Right cardiac atrium (tissue), 5 donors: Measurements from ENCODE around the gene ENDOV. TPM values are rescaled to one million over a fixed set of nuclear protein-coding genes. Genes with fewer than 3 reads are reported as not detected.

Experiments used
- ATAC-seq, 2 donors: fragments of 200-7000 bp; cut with Tn5 transposase; one replicate each; pipeline versions ENCODE4 v1.8.0 to v1.9.1; 2020; ENCODE audit warnings: moderate library complexity in 2 of 2, mild to moderate bottlenecking in 1 of 2
- DNase-seq, 3 donors: peaks; one replicate each; pipeline ENCODE4 v3.0.0-alpha.2; 2020
- H3K27ac ChIP-seq: one replicate; pipeline ENCODE4 v1.5.1; 2013; ENCODE audit warnings: mild to moderate bottlenecking, low read length, control low read depth, moderate library complexity
- H3K27me3 ChIP-seq: one replicate; pipeline ENCODE4 v1.6.1; 2013; ENCODE audit not compliant: control insufficient read depth, insufficient read depth
- H3K4me1 ChIP-seq: one replicate; pipeline ENCODE4 v1.6.1; 2013; ENCODE audit warnings: low read length; ENCODE audit not compliant: control insufficient read depth, insufficient read depth
- H3K4me3 ChIP-seq: one replicate; pipeline ENCODE4 v1.5.1; 2013; ENCODE audit warnings: low read length, control low read depth
- H3K9me3 ChIP-seq: one replicate; pipeline ENCODE4 v1.6.1; 2013; ENCODE audit warnings: low read length; ENCODE audit not compliant: control insufficient read depth
- WGBS: extraction: QIAGEN DNeasy Blood & Tissue Kit; methylation state at CpG from one replicate; pipeline ENCODE4 v1.1.7; 2013; 5-methylcytosine and 5-hydroxymethylcytosine counted together
- intact Hi-C, 4 donors: fragments of 100-400 bp; cut with DNase I; formaldehyde crosslinking; loops; one replicate each; pipeline versions ENCODE4 v1.11.0 to v1.14.0; 2022 to 2023
- polyA plus RNA-seq: library from polyadenylated mRNA; stranded (reverse); fragments of 200-250 nt; gene quantifications from one replicate; pipeline ENCODE4 v1.2.3, GENCODE V29; 2013
- total RNA-seq, 4 donors: library from RNA; stranded (reverse); fragmentation: NEBNext Ultra II Directional; extraction: Animal tissue kit (Norgen Biotek cat#: 25700); gene quantifications; one replicate each; pipeline ENCODE4 v1.2.1, GENCODE V29; 2021
- donor health status: healthy with polysubstance abuse.
- donor health status: DM: no; HTN: yes; CAD: no.
- donor health status: DM: no; HTN: no; CAD: no.
- donor health status: DM: no; HTN: yes; CAD: no; lungs with severe emphysema.
- donor health status: DM: yes; HTN: yes; CAD: no.

ENDOV gene
- total and polyA plus RNA-seq, 5 donors = 7.8 to 12.1 (median 9.6) TPM

DNA sequence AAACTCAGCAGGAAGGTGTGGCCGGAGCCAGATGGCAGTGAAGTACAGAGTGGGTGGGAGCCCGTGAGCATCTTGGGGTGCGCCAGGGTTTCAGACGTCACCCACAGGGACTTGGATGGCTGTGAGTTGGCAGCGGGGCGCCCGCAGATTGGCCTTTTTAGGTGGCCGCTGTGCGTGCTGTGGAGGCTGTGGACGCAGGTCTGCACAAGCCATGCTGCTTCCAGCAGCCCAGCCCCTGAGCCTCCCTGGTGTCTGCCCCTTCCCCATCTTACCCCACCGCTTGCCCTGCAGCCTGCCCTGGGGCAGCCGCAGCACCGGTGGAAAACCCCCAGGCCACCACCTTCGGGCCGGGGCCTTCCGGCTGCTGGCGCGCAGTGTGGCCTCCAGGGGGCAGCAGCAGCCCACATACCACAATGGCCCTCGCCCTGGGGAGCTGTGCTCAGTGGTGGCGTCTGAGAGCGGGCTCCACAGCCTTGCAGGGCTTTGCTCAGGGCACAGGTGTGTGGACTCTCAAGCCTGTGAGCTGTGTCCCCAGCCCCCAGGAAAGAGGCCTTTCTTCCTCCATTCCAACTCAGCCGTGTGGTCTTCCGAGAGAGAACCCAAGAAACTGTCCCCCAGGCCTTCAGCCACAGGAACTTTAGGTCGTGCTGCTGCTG, 11.8 kb downstream of the ENDOV start:
- no peaks in the 10 kb centered on the region for H3K27me3 ChIP-seq
- H3K4me3 ChIP-seq = no peak overlapping the region
- ATAC-seq (peak; percentile 71 to 77), DNase-seq (peak; percentile 72 to 88 (median 88))
- H3K9me3 ChIP-seq = no peaks in the 10 kb centered on the region
- no peak overlapping the region for H3K27ac ChIP-seq
- intact Hi-C loops = loop anchor here in 3 of 4 donors (5.0 to 10.0 kb wide), 3 partner anchors 146 to 678 kb away; no protein-coding TSS in a partner anchor
- H3K4me1 ChIP-seq = no peaks in the 10 kb centered on the region
- 39% methylated on average over 24 of the region's 24 CpGs for WGBS

DNA sequence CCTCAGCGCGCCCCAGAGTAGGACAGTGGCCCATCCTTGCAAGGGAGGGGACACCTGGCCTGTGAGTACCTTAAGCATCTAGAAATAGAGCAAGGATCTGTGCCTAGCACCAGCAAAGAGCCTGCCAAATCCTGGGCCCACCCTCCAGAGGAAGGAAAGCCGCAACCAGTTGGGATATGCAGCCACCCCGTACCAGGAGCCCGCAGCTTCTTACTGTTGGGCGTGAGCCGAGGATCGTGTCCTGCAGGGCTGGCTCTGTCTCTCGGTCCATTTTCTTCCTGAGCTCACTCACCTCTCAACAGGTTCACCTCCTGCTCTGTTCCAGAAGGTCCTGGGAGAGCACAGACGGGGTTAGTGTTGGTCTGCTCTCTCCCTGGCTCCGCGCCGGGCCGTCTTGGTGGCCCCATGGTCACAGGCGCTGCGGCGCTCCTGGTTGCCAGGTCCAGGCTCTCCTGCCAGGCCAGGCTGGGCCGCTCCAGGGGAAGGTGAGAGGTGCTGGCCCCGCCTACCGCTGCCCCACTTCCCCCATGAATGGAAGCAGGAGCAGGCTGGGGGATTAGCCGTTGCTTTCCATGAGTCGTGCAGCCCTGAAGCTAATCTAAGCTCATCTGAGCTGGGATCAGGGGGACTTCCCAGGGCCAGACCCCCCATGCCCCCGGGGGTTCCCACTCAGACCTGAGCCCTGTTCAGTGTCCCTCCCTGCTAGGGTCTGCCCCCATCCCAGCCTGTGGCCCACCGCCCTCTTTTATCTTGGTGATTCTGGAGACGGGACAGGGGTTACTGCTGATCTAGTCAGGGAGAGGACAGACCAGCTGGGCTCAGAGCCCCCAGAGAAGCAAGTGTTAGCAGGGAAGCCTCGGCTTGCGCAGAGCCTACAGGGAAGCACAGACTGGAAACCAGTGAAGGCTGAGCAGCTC, 12.7 kb downstream of the ENDOV start:
- Histone ChIP-seq H3K27me3 (no peaks in the 10 kb centered on the region), H3K4me1 (no peaks in the 10 kb centered on the region), H3K9me3 (no peaks in the 10 kb centered on the region), H3K27ac (no peak overlapping the region), H3K4me3 (no peak overlapping the region)
- intact Hi-C loops = loop anchor here in 3 of 4 donors (5.0 to 10.0 kb wide), 3 partner anchors 145 to 677 kb away; no protein-coding TSS in a partner anchor
- DNase-seq = peak in 1 of 3 donors; percentile 64
- no peak for ATAC-seq
- 86% methylated on average over 27 of the region's 27 CpGs for WGBS

DNA sequence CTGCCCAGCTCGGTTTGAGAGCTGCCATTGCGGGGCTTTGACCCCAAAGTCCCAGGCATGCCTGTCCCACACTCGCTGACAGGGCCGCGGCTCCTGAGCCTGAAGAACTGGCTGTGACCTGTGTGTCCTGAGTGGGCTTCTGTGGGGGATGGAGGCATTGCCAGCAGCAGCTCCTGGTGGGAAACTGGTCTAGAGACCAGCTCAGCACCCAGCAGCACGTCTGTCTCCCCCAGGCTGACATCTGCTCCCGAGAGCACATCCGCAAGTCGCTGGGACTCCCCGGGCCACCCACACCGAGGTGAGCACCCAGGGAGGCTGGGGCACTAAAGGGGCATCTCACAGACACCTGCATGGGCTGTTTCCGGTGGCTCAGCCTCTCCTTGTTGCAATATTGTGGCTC, 13.4 kb downstream of the ENDOV start:
- Histone ChIP-seq H3K27me3 (no peaks in the 10 kb centered on the region), H3K27ac (no peak overlapping the region), H3K4me3 (no peak overlapping the region), H3K9me3 (no peaks in the 10 kb centered on the region), H3K4me1 (no peaks in the 10 kb centered on the region)
- intact Hi-C loops = loop anchor here in 3 of 4 donors (5.0 to 10.0 kb wide), 3 partner anchors 144 to 676 kb away; no protein-coding TSS in a partner anchor
- DNase-seq (no peak), ATAC-seq (no peak)
- 92% methylated on average over 12 of the region's 12 CpGs for WGBS

DNA sequence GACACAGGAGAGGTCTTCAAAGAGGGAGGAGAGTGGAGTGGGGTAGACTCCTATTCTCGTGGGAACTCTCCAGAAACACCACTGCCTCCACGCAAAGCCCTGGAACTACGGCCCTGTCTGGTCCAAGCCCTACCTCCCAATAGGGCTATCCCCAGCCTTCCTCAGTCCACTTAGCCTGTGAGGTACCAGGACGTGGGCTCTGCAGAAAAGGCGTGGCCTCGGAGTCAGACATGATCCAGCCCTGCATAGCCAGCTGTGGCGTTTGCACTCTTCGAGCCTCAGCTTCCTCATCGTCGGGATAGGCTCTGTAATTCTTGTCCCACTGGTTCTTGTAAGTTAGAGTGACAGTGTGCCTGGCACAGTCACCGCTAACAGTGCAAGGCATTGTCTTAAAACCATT, 13.8 kb downstream of the ENDOV start:
- no peak overlapping the region for H3K4me3 ChIP-seq
- no peak for ATAC-seq
- no peaks in the 10 kb centered on the region for H3K27me3 ChIP-seq
- H3K4me1 ChIP-seq = no peaks in the 10 kb centered on the region
- 89% methylated on average over 11 of the region's 11 CpGs for WGBS
- no peak for DNase-seq
- intact Hi-C loops = loop anchor here in 3 of 4 donors (5.0 to 10.0 kb wide), 3 partner anchors 144 to 676 kb away; no protein-coding TSS in a partner anchor
- no peak overlapping the region for H3K27ac ChIP-seq
- H3K9me3 ChIP-seq = no peaks in the 10 kb centered on the region

DNA sequence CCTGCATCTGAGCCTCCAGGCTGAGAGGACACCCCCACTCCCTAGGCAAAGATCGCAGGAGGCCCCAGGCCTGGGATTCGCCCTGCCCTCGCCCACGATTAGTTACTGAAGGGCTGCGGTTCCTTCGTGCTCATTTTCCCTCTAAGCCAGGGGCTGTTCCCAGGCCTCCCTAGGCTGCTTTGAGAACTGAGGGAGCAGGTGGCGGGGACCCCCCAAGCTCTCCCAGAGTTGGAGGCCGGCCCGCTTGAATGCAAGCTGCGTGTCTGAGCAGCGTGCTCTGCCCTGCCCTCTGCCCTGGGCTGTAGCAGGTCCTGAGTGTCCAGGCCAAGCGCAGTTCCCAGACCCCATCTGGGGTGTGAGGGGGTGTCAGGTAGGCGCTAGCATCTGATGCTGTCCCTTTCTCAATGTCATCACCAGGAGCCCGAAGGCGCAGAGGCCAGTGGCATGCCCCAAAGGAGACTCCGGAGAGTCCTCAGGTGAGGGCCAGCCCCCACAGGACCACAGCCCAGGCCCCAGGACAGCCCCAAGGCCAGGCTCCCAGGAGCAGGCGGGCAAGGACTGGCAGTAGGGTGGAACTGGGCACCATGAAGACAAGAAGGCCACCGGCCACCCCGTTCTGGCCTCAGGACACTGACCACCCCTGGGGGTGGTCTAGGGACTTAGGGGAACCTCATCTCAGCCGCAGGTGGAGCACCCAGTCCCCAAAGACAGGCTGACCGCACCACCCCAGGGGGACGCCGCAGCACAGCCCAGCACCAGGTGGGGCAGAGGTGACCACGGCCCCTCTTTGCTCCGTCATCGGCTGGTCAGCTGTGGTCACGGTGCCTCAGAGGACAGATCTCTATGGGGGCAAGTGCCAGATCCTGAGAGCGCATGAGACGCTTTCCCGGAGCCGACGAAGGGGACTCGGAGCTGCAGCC, 14.6 kb downstream of the ENDOV start:
- ATAC-seq = no peak
- DNase-seq = peak in 1 of 3 donors; percentile 51
- Histone ChIP-seq H3K27ac (no peak overlapping the region), H3K4me3 (no peak overlapping the region), H3K9me3 (no peaks in the 10 kb centered on the region), H3K27me3 (no peaks in the 10 kb centered on the region), H3K4me1 (no peaks in the 10 kb centered on the region)
- intact Hi-C loops = loop anchor here in 3 of 4 donors (5.0 to 10.0 kb wide), 4 partner anchors 143 to 675 kb away; no protein-coding TSS in a partner anchor
- 94% methylated on average over 33 of the region's 33 CpGs for WGBS

DNA sequence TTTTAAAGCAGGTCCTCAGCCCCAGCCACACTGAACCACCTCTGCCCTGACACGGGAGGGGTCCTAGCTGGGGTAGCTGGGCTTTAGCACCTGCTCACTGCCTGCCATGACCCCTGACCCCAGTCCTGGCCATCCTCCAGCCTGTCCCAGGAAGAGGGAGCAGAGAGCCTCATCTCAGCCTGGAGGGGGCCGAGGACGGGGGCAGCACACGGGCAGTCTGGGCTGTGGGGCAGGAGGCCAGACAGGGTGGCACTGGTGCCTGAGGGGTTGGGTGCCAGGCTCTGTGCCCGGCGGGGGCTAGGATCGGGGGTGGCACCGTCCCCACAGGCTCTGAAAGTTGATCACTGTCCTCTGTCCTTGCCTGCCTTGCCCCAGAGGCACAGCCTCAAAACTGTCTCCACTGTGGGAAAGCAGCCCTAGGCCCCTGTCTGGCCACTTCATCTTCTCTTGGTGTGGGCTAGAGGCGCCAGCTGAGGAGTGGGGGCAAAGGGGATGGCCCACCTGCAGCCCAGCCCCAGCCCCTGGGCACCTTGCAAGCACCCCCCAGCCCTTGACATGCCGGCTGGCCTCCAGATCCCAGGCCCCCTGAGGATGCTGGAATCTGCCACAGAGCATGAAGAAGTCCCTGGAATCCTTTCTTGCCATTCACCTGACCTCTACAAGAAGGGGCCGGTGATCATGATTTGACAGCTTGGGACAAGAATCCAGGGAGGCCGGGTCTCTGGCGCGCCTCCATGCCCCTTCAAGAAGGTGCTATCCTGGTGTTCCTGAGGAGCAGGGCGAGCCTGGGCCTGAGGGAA, 15.7 kb downstream of the ENDOV start:
- DNase-seq (peak in 2 of 3 donors; percentile 12 to 32), ATAC-seq (no peak)
- WGBS = 91% methylated on average over 15 of the region's 15 CpGs
- intact Hi-C loops = loop anchor here in 1 of 4 donors (10.0 kb wide), 1 partner anchor 144 kb away; no protein-coding TSS in a partner anchor
- Histone ChIP-seq H3K4me1 (no peaks in the 10 kb centered on the region), H3K4me3 (no peak overlapping the region), H3K9me3 (no peaks in the 10 kb centered on the region), H3K27me3 (no peaks in the 10 kb centered on the region), H3K27ac (no peak overlapping the region)

DNA sequence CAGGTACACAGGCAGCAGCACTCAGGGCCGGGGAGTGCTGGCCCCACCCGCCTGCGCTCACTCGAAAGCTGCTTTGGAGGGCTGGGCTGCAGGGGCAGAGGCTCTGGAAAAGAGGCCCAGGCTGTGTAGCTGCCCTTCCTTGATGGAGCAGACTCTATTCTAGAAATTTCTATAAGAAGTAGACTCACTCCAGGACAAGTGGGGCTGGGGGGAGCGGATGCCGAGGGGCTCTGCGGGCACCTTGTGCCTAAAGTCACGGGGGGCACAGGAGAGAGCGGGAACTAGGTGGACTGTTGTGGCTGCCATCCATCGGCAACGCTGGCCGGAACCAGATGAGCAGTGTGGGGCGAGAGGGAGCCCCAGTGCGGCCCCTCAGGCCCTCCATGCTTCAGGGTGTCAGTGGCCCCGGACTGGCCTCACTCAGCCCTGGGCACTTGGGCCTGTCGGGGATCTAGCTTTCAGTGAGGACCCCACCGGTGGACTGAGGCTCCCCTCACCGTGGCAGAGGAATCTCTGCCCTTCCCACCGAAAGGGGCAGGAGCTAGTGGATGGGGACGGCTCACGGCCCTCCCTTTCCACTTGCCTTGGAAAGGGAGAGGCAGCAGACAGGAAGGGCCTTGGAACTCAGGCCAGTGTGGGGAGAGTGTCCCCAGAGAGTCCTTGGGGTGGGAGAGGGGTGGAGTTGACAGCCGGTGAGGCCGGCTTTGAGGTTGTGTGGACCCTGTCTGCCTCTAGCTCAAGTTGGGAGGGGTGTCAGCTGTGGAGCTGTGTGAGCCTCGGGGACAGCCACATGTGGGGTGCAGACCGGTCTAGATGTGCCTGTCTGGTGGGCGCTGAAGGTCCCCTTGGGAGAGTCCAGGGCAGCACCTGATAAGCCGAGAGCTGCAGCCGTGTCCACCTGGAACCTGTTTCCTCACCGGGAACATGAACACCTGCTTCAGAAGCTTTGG, 16.6 kb downstream of the ENDOV start:
- no peaks in the 10 kb centered on the region for H3K4me1 ChIP-seq
- no peaks in the 10 kb centered on the region for H3K9me3 ChIP-seq
- DNase-seq (peak in 2 of 3 donors; percentile 4 to 39), ATAC-seq (no peak)
- H3K27ac ChIP-seq = no peak overlapping the region
- no peaks in the 10 kb centered on the region for H3K27me3 ChIP-seq
- no peak overlapping the region for H3K4me3 ChIP-seq
- intact Hi-C loops = loop anchor here in 1 of 4 donors (10.0 kb wide), 1 partner anchor 143 kb away; no protein-coding TSS in a partner anchor
- WGBS = 88% methylated on average over 29 of the region's 29 CpGs

DNA sequence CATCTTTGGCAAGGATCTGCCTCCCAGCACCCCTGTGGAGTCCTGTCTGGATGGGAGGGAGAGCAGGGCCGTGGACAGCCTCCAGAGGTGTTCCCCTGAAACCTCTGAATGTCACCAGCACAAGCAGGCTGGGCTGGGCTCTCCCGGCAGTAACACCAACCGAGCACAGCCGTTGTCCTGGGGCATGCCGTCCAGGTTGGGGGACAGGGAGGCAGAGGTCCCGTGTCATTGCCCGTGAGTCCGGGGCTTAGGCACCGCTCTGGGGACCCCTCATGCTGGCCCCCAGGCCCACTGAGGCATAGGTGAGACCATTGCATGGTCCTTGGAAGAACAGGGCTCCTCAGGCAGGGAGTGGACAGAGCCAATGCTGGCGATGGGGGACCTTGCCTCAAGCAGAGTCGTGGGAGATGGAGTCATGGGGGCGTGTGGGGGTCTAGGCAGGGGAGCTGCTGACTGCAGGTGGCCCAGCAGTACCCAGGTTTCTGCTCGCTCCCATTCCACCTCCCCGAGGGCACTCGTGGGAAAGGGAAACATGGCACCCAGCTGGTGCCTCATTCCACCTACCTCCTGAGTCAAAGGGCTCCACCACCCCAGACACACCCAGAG, 17.5 kb downstream of the ENDOV start:
- 81% methylated on average over 15 of the region's 15 CpGs for WGBS
- Histone ChIP-seq H3K27me3 (no peaks in the 10 kb centered on the region), H3K9me3 (no peaks in the 10 kb centered on the region), H3K27ac (no peak overlapping the region), H3K4me1 (no peaks in the 10 kb centered on the region), H3K4me3 (no peak overlapping the region)
- ATAC-seq (no peak), DNase-seq (peak in 2 of 3 donors; percentile 6 to 55)
- intact Hi-C loops = loop anchor here in 1 of 4 donors (10.0 kb wide), 1 partner anchor 142 kb away; no protein-coding TSS in a partner anchor
